WTC11 (cell line): Measurements from ENCODE around the gene BTBD7. TPM values are rescaled to one million over a fixed set of nuclear protein-coding genes. Genes with fewer than 3 reads are reported as not detected.
A peak's percentile ranks its signal among the peaks of the same experiment; 100 is the strongest.

Experiments used
- ATAC-seq: fragments of 200-7000 bp; cut with Tn5 transposase; 2 replicates; pipeline ENCODE4 v1.10.0; 2021; ENCODE audit warnings: mild to moderate bottlenecking, moderate library complexity
- CTCF ChIA-PET: fragments of 300-600 bp; sonication (Branson Sonifier 250); formaldehyde crosslinking; loops from one replicate; lab custom pipeline; 2021; ENCODE audit warnings: antibody characterized with exemption; lab: Charles Lee
- POLR2A ChIA-PET: fragments of 350-600 bp; sonication (Branson Sonifier 250); formaldehyde crosslinking; loops from one replicate; lab custom pipeline; 2021; ENCODE audit warnings: antibody characterized with exemption; lab: Charles Lee
- DNase-seq: peaks from one replicate; pipeline ENCODE4 v3.0.0; 2021; ENCODE audit warnings: low spot score
- H3K27ac Mint-ChIP-seq: 2 replicates; pipeline ENCODE4 v1.8.0; 2021; ENCODE audit warnings: mixed read lengths
- H3K27me3 Mint-ChIP-seq: 2 replicates; pipeline ENCODE4 v1.8.0; 2021; ENCODE audit warnings: low read depth, mild to moderate bottlenecking, moderate library complexity, mixed read lengths
- H3K36me3 Mint-ChIP-seq: 2 replicates; pipeline ENCODE4 v1.8.0; 2021; ENCODE audit warnings: mixed read lengths
- H3K4me1 Mint-ChIP-seq: 2 replicates; pipeline ENCODE4 v1.8.0; 2022; ENCODE audit warnings: mixed read lengths
- H3K4me3 Mint-ChIP-seq: 2 replicates; pipeline ENCODE4 v1.8.0; 2021; ENCODE audit warnings: mild to moderate bottlenecking, moderate library complexity, mixed read lengths
- H3K9me3 Mint-ChIP-seq: 2 replicates; pipeline ENCODE4 v1.8.0; 2021; ENCODE audit warnings: mixed read lengths
- AR ChIP-seq: fragments of 250-450 bp; sonication (Bioruptor Pico); IDR thresholded peaks from 2 replicates; pipeline ENCODE4 v1.9.0; 2021; ENCODE audit warnings: mild to moderate bottlenecking
- ATF6 ChIP-seq: sonication (generic); formaldehyde crosslinking; IDR thresholded peaks from 2 replicates; pipeline ENCODE4 v1.8.1; 2023; ENCODE audit warnings: mild to moderate bottlenecking, missing genetic modification reagents
- CBFB ChIP-seq: sonication (generic); formaldehyde crosslinking; IDR thresholded peaks from 2 replicates; pipeline ENCODE4 v1.8.1; 2022; ENCODE audit warnings: mild to moderate bottlenecking, low read depth, missing genetic modification reagents
- E2F4 ChIP-seq: sonication (generic); formaldehyde crosslinking; IDR thresholded peaks from 2 replicates; pipeline ENCODE4 v1.8.1; 2022; ENCODE audit warnings: low read depth, mild to moderate bottlenecking, moderate library complexity, missing genetic modification reagents, borderline replicate concordance
- EMX1 ChIP-seq: fragments of 250-450 bp; sonication (Bioruptor Pico); IDR thresholded peaks from 2 replicates; pipeline ENCODE4 v1.8.0; 2021; ENCODE audit warnings: mild to moderate bottlenecking
- FOXK1 ChIP-seq: sonication (generic); formaldehyde crosslinking; IDR thresholded peaks from 2 replicates; pipeline ENCODE4 v1.8.0; 2022; ENCODE audit warnings: mild to moderate bottlenecking, moderate library complexity, missing genetic modification reagents
- IRF2 ChIP-seq: sonication (generic); formaldehyde crosslinking; IDR thresholded peaks from 2 replicates; pipeline ENCODE4 v1.8.0; 2022; ENCODE audit warnings: low read depth, missing genetic modification reagents, borderline replicate concordance
- JAZF1 ChIP-seq: fragments of 250-450 bp; sonication (Bioruptor Pico); IDR thresholded peaks from 2 replicates; pipeline ENCODE4 v1.9.0; 2021; ENCODE audit warnings: moderate library complexity, mild to moderate bottlenecking, inconsistent platforms
- NFYB ChIP-seq: sonication (generic); formaldehyde crosslinking; conservative IDR thresholded peaks from 2 replicates; pipeline ENCODE4 v1.8.0; 2022; ENCODE audit warnings: low read depth, missing genetic modification reagents
- NR1H2 ChIP-seq: sonication (generic); formaldehyde crosslinking; IDR thresholded peaks from 2 replicates; pipeline ENCODE4 v1.9.0; 2021; ENCODE audit warnings: mild to moderate bottlenecking, moderate library complexity, missing genetic modification reagents
- RORB ChIP-seq: fragments of 250-450 bp; sonication (Bioruptor Pico); IDR thresholded peaks from 2 replicates; pipeline ENCODE4 v1.9.0; 2021; ENCODE audit warnings: mild to moderate bottlenecking
- ZNF121 ChIP-seq: sonication (generic); formaldehyde crosslinking; IDR thresholded peaks from 2 replicates; pipeline ENCODE4 v1.8.0; 2023; ENCODE audit warnings: missing genetic modification reagents
- ZNF138 ChIP-seq: sonication (generic); formaldehyde crosslinking; conservative IDR thresholded peaks from 2 replicates; pipeline ENCODE4 v1.8.1; 2022; ENCODE audit warnings: mild to moderate bottlenecking, moderate library complexity, missing genetic modification reagents
- ZNF416 ChIP-seq: fragments of 250-450 bp; sonication (Bioruptor Pico); IDR thresholded peaks from 2 replicates; pipeline ENCODE4 v1.9.0; 2021; ENCODE audit warnings: mild to moderate bottlenecking, inconsistent platforms
- total RNA-seq: library from RNA; stranded (reverse); gene quantifications from 3 replicates; pipeline ENCODE4 v1.2.3, GENCODE V29; 2021
- TF ChIP-seq, protein P1 (sequence below): fragments of 250-450 bp; sonication (Bioruptor Pico); IDR thresholded peaks from 2 replicates; pipeline ENCODE4 v2.1.2; 2022; ENCODE audit warnings: mild to moderate bottlenecking, moderate library complexity
- TF ChIP-seq, protein P2 (sequence below): sonication (generic); formaldehyde crosslinking; IDR thresholded peaks from 2 replicates; pipeline ENCODE4 v1.8.1; 2023; ENCODE audit warnings: mild to moderate bottlenecking, missing genetic modification reagents
- TF ChIP-seq, protein P3 (sequence below): sonication (generic); formaldehyde crosslinking; IDR thresholded peaks from 2 replicates; pipeline ENCODE4 v1.8.1; 2023; ENCODE audit warnings: mild to moderate bottlenecking, missing genetic modification reagents, moderate library complexity
- TF ChIP-seq, protein P4 (sequence below): sonication (generic); formaldehyde crosslinking; IDR thresholded peaks from 2 replicates; pipeline ENCODE4 v1.8.0; 2022; ENCODE audit warnings: missing genetic modification reagents
- TF ChIP-seq, protein P5 (sequence below): fragments of 200-600 bp; IDR thresholded peaks from 2 replicates; pipeline ENCODE4 v1.8.0; 2022; ENCODE audit warnings: antibody characterized with exemption

Gene BTBD7
- total RNA-seq, 1 experiment from 2014 or later, result 34.1 TPM

GRCh38 chr14:93249128-93249831, 83.6 kb downstream of the BTBD7 start:
- Mint-ChIP-seq H3K27me3 (no peaks in the 10 kb centered on the region), H3K4me1 (peaks cover 2% of the 10 kb centered on the region), H3K27ac (peak overlapping the region; percentile 1; the same call in 1 of the 2 replicates), H3K9me3 (no peaks in the 10 kb centered on the region), H3K36me3 (peaks cover 29% of the 10 kb centered on the region), H3K4me3 (no peak overlapping the region)
- POLR2A ChIA-PET, result no interaction called here
- ATAC-seq (no peak), DNase-seq (no peak)
- TF ChIP-seq ZNF121 (CRISPR knock-in tag) (no peak), AR (CRISPR knock-in tag) (no peak), CBFB (CRISPR knock-in tag) (no peak), IRF2 (CRISPR knock-in tag) (no peak), ZNF416 (CRISPR knock-in tag) (no peak), ATF6 (CRISPR knock-in tag) (no peak), EMX1 (CRISPR knock-in tag) (no peak), JAZF1 (CRISPR knock-in tag) (no peak), RORB (CRISPR knock-in tag) (no peak), NFYB (no peak), E2F4 (CRISPR knock-in tag) (no peak), NR1H2 (no peak), ZNF138 (CRISPR knock-in tag) (no peak), FOXK1 (CRISPR knock-in tag) (no peak)
- TF ChIP-seq, protein P1, sequence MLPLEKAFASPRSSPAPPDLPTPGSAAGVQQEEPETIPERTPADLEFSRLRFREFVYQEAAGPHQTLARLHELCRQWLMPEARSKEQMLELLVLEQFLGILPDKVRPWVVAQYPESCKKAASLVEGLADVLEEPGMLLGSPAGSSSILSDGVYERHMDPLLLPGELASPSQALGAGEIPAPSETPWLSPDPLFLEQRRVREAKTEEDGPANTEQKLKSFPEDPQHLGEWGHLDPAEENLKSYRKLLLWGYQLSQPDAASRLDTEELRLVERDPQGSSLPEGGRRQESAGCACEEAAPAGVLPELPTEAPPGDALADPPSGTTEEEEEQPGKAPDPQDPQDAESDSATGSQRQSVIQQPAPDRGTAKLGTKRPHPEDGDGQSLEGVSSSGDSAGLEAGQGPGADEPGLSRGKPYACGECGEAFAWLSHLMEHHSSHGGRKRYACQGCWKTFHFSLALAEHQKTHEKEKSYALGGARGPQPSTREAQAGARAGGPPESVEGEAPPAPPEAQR (CRISPR knock-in tag), result no peak
- TF ChIP-seq, protein P2, sequence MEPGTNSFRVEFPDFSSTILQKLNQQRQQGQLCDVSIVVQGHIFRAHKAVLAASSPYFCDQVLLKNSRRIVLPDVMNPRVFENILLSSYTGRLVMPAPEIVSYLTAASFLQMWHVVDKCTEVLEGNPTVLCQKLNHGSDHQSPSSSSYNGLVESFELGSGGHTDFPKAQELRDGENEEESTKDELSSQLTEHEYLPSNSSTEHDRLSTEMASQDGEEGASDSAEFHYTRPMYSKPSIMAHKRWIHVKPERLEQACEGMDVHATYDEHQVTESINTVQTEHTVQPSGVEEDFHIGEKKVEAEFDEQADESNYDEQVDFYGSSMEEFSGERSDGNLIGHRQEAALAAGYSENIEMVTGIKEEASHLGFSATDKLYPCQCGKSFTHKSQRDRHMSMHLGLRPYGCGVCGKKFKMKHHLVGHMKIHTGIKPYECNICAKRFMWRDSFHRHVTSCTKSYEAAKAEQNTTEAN, result no peak
- TF ChIP-seq, protein P3, sequence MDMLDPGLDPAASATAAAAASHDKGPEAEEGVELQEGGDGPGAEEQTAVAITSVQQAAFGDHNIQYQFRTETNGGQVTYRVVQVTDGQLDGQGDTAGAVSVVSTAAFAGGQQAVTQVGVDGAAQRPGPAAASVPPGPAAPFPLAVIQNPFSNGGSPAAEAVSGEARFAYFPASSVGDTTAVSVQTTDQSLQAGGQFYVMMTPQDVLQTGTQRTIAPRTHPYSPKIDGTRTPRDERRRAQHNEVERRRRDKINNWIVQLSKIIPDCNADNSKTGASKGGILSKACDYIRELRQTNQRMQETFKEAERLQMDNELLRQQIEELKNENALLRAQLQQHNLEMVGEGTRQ, result no peak
- TF ChIP-seq, protein P4, sequence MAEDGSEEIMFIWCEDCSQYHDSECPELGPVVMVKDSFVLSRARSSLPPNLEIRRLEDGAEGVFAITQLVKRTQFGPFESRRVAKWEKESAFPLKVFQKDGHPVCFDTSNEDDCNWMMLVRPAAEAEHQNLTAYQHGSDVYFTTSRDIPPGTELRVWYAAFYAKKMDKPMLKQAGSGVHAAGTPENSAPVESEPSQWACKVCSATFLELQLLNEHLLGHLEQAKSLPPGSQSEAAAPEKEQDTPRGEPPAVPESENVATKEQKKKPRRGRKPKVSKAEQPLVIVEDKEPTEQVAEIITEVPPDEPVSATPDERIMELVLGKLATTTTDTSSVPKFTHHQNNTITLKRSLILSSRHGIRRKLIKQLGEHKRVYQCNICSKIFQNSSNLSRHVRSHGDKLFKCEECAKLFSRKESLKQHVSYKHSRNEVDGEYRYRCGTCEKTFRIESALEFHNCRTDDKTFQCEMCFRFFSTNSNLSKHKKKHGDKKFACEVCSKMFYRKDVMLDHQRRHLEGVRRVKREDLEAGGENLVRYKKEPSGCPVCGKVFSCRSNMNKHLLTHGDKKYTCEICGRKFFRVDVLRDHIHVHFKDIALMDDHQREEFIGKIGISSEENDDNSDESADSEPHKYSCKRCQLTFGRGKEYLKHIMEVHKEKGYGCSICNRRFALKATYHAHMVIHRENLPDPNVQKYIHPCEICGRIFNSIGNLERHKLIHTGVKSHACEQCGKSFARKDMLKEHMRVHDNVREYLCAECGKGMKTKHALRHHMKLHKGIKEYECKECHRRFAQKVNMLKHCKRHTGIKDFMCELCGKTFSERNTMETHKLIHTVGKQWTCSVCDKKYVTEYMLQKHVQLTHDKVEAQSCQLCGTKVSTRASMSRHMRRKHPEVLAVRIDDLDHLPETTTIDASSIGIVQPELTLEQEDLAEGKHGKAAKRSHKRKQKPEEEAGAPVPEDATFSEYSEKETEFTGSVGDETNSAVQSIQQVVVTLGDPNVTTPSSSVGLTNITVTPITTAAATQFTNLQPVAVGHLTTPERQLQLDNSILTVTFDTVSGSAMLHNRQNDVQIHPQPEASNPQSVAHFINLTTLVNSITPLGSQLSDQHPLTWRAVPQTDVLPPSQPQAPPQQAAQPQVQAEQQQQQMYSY (CRISPR knock-in tag), result no peak
- TF ChIP-seq, protein P5, sequence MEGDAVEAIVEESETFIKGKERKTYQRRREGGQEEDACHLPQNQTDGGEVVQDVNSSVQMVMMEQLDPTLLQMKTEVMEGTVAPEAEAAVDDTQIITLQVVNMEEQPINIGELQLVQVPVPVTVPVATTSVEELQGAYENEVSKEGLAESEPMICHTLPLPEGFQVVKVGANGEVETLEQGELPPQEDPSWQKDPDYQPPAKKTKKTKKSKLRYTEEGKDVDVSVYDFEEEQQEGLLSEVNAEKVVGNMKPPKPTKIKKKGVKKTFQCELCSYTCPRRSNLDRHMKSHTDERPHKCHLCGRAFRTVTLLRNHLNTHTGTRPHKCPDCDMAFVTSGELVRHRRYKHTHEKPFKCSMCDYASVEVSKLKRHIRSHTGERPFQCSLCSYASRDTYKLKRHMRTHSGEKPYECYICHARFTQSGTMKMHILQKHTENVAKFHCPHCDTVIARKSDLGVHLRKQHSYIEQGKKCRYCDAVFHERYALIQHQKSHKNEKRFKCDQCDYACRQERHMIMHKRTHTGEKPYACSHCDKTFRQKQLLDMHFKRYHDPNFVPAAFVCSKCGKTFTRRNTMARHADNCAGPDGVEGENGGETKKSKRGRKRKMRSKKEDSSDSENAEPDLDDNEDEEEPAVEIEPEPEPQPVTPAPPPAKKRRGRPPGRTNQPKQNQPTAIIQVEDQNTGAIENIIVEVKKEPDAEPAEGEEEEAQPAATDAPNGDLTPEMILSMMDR, result no peak
- CTCF ChIA-PET, result no interaction called here
